DMS153 treated with DMSO at 0.1 percent for 48 hours (cell line): ENCODE results near the gene DEF6.
A peak's percentile ranks its signal among the peaks of the same experiment; 100 is the strongest.
"Not testable (repeated sequence)": the region's sequence is repeated elsewhere in the genome, so short reads cannot be mapped to it uniquely, and the experiment has no call there.

Experiments
- DNase-seq: peaks from one replicate; lab custom pipeline; 2025; ENCODE audit not compliant: unreplicated experiment; lab: John Stamatoyannopoulos, UW

The DEF6 gene

GRCh38 chr6:35309611-35310264, 12.1 kb downstream of the DEF6 start:
- DNase-seq = no peak

DNA sequence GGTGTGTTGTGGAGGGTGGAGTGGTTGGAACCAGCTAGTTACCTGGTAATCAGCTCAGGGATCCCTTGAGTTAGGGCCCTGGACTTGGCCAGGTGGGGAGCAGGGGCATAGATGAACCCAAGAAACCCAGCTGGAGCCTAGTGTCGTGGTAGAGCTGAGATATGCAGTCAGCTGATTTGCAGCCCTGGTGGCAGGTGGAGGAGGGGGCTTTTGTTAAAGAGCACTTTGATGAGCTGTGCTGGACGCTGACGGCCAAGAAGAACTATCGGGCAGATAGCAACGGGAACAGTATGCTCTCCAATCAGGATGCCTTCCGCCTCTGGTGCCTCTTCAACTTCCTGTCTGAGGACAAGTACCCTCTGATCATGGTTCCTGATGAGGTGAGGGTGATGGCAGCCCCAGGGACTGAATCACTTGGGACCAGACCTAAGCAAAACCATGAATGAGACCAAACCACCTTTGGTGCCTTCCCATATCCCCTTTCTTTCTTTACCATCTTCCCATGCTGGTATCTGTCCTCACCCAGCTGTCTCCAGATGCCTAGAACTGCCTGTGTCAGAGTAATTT, 12.7 kb downstream of the DEF6 start:
- no peak for DNase-seq

DNA sequence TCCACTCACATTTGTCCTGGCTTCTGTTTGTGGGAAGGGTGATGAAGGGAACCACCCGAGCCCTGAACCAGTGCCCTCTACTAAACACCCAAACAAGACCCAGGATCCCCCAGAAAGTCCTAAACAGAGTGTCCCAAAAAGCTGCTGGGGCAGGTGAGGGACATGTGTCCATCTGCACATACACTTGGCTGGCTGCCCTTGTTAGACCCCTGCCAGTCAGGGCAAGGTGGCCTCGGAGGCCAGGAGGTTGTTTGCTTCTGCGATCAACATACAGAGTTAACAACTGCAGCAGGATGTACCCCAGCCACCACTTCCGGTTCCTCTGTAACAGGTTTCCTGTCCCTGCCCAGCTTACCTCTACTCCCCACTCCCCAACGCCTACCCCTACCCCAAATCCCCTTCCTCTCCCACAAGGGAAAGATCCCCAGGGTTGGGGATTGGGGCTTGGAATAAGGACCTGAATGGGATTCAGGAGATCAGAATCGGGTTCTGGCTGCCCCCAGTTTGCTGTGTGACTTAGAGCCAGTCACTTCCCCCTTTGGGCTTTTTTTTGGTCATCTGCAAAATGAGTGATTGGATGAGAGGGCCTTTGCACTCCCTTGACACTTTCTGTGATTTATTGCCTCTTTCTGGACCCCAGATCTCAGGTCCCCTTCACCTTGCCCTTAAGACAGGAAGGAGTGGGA, 13.9 kb downstream of the DEF6 start:
- no peak for DNase-seq

DNA sequence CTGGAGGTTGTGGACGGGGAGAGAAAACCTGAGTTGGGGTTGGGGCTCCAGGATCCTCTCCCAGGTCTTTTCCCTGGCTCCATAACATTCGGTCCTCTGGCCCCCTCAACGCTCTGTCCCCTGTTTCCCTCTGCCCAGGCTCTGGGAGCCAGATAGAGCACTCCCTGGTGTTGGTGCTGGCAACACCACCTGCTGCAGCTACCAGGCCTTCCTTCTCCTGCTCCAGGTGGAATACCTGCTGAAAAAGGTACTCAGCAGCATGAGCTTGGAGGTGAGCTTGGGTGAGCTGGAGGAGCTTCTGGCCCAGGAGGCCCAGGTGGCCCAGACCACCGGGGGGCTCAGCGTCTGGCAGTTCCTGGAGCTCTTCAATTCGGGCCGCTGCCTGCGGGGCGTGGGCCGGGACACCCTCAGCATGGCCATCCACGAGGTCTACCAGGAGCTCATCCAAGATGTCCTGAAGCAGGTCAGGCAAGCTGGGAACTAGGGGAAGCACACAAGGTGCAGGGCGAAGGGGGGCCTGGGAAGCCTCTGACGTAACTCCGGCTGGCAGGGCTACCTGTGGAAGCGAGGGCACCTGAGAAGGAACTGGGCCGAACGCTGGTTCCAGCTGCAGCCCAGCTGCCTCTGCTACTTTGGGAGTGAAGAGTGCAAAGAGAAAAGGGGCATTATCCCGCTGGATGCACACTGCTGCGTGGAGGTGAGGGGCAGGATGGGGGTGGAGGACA, 14.6 kb downstream of the DEF6 start:
- DNase-seq = no peak

GRCh38 chr6:35312807-35313206, 15.2 kb downstream of the DEF6 start:
- no peak for DNase-seq

GRCh38 chr6:35317483-35318195, 20.0 kb downstream of the DEF6 start:
- DNase-seq = no peak

GRCh38 chr6:35318196-35319171, 20.9 kb downstream of the DEF6 start:
- peak; percentile 18 for DNase-seq

DNA sequence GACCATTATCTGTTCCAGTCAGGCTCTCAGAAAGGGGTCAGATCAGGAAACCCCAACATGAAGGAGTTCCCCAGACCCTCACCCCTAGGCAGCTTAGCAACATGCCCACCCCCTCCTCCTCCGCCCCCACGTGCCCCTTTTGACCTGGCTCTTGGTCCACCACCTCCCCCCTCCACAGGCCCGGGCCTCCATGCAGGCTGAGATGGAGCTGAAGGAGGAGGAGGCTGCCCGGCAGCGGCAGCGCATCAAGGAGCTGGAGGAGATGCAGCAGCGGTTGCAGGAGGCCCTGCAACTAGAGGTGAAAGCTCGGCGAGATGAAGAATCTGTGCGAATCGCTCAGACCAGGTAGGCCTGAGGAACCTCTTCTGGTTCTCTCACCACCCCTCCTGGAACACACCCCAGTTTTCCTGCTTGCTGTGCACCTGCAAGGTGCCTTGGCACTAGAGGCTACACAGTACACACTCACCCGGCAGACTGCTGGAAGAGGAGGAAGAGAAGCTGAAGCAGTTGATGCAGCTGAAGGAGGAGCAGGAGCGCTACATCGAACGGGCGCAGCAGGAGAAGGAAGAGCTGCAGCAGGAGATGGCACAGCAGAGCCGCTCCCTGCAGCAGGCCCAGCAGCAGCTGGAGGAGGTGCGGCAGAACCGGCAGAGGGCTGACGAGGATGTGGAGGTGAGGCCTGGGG, 21.9 kb downstream of the DEF6 start:
- no peak for DNase-seq

GRCh38 chr6:35320031-35320410, 22.4 kb downstream of the DEF6 start:
- no peak for DNase-seq

GRCh38 chr6:35321091-35321490, 23.5 kb downstream of the DEF6 start:
- no peak for DNase-seq

DNA sequence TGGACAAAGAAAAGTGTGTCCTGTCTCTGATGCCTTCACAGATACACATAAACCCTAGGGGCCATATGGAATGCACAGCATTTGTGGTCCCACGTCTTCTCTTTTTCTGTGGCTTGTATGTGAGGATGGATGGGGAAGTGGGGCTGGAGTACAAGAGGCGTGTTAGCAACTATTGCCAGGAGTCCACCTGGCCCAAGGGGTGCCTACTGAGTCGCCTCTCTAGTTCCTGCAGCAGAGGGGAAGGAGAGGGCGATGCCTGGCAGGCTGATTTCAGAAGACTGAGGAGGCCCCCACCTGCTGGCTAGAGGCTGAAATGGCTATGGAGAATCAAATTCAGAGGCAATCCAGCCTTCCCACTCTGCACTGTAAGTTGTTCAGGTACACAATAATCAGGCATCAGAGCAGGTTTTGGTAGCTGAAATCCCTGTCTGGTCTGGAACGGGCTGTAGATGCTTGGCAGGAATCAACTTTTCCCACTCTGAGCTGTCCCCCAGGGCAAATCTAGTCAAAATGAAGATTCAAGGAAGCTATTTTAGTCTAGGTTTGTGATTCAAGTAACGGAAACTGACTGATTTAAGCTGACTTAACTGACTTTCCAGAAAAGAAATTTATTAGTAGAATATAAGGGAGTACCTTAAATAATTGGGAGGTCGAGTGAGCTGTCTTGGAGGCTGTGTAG, 29.9 kb downstream of the DEF6 start:
- peak; percentile 50 for DNase-seq

DNA sequence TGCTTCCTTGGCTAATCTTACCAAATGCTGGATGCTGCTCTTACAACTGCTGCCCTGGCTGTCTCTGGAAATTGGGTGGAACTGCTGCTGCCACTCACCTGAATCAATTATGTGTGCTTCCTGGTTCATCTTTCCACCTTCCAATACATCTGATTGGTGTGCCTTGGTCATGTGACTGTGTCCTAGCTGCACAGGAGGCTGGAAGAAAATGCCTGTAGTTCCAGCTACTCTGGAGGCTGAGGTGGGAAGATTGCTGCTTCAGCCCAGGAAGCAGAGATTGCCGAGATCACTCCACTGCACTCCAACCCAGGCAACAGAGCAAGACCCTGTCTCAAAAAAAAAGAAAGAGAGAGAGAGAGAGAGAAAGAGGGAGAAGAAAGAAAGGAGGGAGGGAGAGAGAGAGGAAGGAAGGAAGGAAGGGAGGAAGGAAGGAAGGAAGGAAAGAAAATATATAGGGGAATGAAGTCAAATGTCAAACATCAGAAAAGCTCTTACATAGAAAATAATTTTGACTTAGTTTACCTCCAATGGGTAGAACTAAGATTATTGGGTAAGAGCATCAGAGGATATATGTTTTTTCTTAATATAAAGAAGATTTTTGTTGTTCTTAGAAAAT, 30.6 kb downstream of the DEF6 start:
- no peak for DNase-seq

GRCh38 chr6:35328965-35329364, 31.3 kb downstream of the DEF6 start:
- DNase-seq = not testable (repeated sequence)

DNA sequence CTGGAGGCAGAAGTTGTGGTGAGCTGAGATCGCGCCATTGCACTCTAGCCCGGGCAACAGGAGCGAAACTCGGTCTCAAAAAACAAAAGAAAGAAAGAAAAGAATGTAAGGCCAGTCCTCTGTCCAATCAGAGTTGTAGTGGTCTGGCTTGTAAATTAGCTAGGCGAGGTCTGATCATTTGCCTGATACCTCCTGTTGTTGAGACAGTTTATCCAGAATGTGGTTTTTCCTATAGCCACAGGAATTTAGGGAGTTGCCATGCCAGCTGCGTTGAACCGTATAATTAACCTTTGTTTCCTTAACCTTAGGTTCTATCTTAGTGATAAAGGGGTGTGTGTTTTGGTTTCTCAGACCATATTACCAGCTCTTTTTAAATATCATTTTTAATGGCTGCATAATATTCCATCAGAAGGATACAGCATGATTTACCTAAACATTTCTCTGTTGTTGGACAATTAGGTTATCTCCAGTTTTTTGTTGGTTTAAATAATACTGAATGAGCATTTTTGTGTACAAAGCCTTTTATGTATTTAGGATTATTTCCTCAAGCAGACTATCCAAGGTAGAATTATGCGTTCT, 33.0 kb downstream of the DEF6 start:
- no peak for DNase-seq

- DNase-seq = peak; percentile 59
Observed at GRCh38 chr6:35332074-35332887, 34.7 kb downstream of the DEF6 start.

DNA sequence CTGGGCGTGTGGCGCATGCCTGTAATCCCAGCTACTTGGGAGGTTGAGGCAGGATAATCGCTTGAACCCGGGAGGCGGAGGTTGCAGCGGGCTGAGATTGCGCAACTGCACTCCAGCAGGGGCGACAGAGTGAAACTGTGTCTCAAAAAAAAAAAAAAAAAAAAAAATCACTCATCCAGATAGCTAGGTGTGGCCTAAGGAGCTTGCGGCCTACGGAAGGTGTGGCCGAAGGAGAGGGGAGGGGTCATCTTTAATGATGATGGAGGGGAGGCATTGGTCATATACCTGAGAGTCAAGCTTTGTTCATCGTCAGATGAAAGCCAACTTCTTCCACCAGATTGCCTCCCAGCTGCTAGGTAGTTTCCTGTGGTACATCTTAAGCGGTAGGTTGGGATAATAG, 43.9 kb downstream of the DEF6 start:
- no peak for DNase-seq
